Endothelial cell of umbilical vein (primary cell): Measurements from ENCODE around the gene CEP95.

Experiments
- TF ChIP-seq, protein P1 (sequence below), 2 donors: IDR thresholded peaks; 1 replicate in 1 of 2; 2 replicates in 1 of 2; pipeline ENCODE4 v1.5.1; 2011; ENCODE audit warnings: low read length in 2 of 2, mild to moderate bottlenecking in 2 of 2, moderate library complexity in 2 of 2, control low read depth in 1 of 2, inconsistent platforms in 1 of 2, low read depth in 1 of 2; ENCODE audit not compliant: insufficient read depth in 1 of 2; ENCODE audit errors: extremely low read depth in 1 of 2
- TF ChIP-seq, protein P2 (sequence below): IDR thresholded peaks from 2 replicates; pipeline ENCODE4 v1.6.1; 2011; ENCODE audit not compliant: insufficient read depth, insufficient read length

DNA sequence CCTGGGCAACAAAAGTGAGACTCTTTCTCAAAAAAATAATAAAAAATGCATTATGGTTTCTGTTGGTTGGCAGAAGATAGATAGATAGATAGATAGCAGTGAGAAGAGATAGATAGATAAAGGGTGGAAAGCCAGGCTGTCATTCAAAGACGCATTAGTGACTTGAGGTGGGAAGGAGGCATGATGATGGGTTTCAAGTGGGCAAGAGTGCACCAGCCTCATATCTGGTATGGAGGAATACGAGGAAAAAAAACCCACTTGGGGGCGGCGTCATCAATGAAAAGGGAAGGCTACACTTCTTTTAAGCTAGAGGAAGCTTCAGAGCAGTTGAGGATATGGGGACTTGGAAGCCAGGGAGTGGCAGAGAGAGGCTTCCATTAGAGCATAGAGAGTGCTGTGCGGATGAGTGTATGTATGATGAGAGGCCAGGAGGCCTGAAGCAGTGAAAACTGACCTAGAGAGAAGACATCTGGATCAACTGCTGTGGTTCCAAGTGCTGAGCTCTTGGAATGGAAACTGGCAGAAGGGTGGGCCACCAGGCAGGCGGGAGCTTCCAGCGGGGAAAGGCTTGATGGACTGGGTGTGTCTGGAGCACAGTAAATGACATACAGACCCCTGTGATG is 31.8 kb downstream of the CEP95 start:
- TF ChIP-seq, protein P1, sequence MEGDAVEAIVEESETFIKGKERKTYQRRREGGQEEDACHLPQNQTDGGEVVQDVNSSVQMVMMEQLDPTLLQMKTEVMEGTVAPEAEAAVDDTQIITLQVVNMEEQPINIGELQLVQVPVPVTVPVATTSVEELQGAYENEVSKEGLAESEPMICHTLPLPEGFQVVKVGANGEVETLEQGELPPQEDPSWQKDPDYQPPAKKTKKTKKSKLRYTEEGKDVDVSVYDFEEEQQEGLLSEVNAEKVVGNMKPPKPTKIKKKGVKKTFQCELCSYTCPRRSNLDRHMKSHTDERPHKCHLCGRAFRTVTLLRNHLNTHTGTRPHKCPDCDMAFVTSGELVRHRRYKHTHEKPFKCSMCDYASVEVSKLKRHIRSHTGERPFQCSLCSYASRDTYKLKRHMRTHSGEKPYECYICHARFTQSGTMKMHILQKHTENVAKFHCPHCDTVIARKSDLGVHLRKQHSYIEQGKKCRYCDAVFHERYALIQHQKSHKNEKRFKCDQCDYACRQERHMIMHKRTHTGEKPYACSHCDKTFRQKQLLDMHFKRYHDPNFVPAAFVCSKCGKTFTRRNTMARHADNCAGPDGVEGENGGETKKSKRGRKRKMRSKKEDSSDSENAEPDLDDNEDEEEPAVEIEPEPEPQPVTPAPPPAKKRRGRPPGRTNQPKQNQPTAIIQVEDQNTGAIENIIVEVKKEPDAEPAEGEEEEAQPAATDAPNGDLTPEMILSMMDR (IDR thresholded peaks at IDR 0.05; ENCODE audit: extremely low read depth in 1 of 2, insufficient read depth in 1 of 2, low read depth in 1 of 2, low read length in 2 of 2), result no peak
- TF ChIP-seq, protein P2, sequence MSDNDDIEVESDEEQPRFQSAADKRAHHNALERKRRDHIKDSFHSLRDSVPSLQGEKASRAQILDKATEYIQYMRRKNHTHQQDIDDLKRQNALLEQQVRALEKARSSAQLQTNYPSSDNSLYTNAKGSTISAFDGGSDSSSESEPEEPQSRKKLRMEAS, result no peak
